Fibroblast of the aortic adventitia (primary cell): ENCODE results near the gene NAPA. TPM values are rescaled to one million over a fixed set of nuclear protein-coding genes. Genes with fewer than 3 reads are reported as not detected.

Experiments
- DNase-seq: peaks from one replicate; pipeline ENCODE4 v3.0.0-alpha.2; 2010; ENCODE audit warnings: low read depth
- H3K4me3 ChIP-seq: 2 replicates; pipeline ENCODE4 v1.5.1; 2011; ENCODE audit warnings: low read depth, mild to moderate bottlenecking, control low read depth, low read length, moderate library complexity
- total RNA-seq: library from RNA; depleted of rRNA; stranded (reverse); fragments of >200 nt; gene quantifications from 2 replicates; pipeline ENCODE4 v1.2.3, GENCODE V29; 2012; ENCODE audit warnings: low replicate concordance
- TF ChIP-seq, protein P1 (sequence below): IDR thresholded peaks from 2 replicates; pipeline ENCODE4 v1.5.1; 2011; ENCODE audit warnings: mild to moderate bottlenecking, low read length, control low read depth, inconsistent platforms; ENCODE audit not compliant: insufficient read depth

The NAPA gene
- total RNA-seq, 1 donor, result 63.4 TPM

DNA sequence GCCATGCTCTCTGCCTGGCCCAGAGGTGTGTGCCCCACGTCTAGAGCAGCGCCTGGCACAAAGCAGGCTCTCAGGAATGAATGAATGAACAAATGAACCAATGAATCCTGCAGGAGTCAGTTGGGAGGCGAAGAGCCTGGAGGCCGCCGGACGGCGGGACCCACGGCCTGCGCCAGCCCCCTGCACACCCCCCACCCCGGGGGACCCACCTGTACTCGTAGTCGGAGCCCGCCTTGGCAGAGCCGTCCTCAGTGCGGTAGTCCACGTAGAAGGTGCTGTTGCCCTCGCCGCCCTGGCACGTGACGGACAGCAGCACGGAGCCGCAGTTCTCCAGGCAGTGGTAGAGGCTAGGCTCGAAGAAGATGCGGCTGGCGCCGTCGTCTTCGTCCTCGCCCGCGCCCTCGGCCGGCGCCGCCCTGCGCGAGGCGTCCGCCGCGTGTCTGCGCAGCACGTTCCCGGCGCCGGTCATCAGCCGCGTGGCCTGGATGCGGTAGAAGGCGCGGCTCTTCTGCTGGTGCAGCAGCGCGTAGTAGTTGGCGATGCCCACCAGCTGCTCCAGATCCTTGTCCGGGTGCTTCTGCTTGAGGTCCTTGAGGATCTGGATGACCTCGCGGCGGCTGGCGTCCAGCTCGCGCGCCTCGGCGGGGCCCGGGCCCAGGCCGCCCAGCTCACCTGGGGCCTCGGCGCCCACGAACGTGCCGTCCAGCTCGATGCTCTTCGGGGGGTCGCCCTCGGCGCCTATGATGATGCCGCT, 58.0 kb downstream of the NAPA start:
- TF ChIP-seq, protein P1, sequence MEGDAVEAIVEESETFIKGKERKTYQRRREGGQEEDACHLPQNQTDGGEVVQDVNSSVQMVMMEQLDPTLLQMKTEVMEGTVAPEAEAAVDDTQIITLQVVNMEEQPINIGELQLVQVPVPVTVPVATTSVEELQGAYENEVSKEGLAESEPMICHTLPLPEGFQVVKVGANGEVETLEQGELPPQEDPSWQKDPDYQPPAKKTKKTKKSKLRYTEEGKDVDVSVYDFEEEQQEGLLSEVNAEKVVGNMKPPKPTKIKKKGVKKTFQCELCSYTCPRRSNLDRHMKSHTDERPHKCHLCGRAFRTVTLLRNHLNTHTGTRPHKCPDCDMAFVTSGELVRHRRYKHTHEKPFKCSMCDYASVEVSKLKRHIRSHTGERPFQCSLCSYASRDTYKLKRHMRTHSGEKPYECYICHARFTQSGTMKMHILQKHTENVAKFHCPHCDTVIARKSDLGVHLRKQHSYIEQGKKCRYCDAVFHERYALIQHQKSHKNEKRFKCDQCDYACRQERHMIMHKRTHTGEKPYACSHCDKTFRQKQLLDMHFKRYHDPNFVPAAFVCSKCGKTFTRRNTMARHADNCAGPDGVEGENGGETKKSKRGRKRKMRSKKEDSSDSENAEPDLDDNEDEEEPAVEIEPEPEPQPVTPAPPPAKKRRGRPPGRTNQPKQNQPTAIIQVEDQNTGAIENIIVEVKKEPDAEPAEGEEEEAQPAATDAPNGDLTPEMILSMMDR, result no peak
- DNase-seq, result no peak
- no peak overlapping the region for H3K4me3 ChIP-seq

DNA sequence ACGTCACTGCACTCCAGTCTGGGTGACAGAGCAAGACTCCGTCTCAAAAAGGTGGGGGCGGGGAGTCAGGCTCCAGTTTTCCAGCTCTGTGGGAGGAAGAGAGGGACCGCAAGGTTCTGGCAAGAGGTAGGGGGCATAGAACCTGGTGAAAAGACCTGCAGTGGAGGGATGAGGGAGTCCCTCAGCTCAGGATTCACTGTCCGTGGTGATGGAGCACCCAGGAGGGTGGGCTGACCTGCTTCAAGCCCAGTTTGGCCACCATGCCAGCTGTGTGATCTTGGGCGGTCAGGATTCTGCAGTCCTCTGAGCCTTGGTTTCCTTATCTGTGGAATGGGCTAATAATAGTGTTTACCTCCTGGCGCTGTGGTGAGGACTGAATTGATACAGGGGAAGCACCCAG, 64.4 kb downstream of the NAPA start:
- H3K4me3 ChIP-seq, result no peak overlapping the region
- no peak for DNase-seq
- TF ChIP-seq, protein P1, result no peak

DNA sequence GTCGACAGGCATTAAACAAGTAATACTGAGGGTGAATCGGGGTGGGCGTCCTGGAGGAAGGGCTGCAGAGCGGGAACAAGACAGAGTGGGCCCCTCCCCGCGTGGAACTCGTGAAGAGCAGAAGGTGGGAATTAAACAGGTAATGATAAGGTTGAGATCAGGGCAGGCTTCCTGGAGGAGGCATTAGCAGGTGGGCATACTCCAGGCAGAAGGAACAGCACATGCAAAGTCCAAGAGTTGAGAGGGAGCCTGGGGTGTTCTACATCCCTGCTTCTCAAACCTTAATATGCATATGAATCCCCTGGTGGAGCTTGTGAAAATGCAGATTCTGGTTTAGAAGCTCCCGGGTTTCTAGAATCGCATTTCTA, 66.5 kb downstream of the NAPA start:
- H3K4me3 ChIP-seq, result no peak overlapping the region
- TF ChIP-seq, protein P1, result no peak
- DNase-seq, result no peak

GRCh38 chr19:47447470-47448359, 67.1 kb downstream of the NAPA start:
- no peak overlapping the region for H3K4me3 ChIP-seq
- TF ChIP-seq, protein P1, result no peak
- peak; percentile 13 for DNase-seq

DNA sequence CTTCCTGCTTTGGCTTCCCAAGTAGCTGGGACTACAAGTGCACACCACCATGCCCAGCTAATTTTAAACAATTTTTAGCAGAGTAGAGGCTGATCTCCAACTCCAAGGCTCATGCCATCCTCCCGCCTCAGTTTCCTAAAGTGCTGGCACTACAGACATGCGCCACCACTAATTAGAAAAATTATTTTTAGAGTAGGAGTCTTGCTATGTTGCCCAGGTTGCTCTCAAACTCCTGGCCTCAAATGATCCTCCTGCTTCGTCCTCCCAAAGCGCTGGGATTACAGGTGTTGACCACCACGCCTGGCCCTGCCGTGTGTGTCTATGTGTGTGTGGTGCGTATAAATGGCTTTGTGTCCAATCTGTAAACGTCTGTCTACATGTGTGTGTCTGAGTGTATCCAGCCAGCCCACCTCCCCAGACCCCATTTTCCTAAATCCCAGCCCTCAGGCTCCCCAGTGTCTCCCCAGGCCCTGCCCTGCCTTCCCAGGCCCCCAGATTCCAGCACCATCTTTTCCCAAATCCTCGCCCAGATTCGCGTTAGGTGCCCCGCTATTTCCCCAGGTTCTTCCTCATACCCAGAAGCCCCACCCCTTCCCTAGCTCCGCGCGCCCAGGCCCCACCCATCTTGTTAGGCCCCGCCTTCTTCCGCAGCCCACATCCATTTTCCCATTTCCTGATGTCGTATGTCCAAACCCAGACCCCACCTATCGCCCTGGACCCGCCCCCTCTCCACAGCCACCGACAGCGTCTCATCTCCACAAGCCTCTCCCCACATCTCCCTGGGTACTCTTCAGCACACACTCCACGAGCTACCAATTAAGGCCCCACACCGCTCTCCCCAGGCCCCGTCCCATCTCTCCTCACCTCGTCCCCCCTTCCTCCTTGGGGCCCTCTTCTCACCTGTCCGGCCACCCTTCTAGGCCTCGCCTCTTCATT, 68.1 kb downstream of the NAPA start:
- TF ChIP-seq, protein P1, result no peak
- H3K4me3 ChIP-seq, result no peak overlapping the region
- no peak for DNase-seq

DNA sequence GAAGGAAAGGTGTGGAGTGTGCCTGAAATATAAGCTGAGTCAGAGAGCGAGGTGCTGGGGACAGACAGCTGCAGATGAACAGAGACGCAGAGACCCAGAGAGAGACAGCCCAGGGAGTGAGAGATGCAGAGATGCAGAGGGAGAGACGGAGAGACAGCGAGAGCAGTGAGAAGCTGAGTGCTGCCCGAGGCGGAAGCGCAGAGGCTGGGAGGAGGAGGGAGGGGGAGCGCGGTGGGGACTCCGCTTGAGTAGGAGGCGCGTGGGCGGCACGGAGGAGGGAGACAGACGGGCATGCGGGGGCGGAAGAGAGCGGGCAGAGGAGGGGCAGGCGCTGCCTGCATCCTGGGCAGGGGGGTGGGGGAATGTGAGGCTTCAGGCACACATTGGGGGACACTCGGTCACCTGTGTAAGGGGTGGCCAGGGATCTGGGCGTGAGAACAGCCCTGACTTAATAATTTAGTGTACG, 68.9 kb downstream of the NAPA start:
- no peak overlapping the region for H3K4me3 ChIP-seq
- TF ChIP-seq, protein P1, result no peak
- no peak for DNase-seq
